ENCODE measurements around the gene LAMA2.

Gene LAMA2

DNA sequence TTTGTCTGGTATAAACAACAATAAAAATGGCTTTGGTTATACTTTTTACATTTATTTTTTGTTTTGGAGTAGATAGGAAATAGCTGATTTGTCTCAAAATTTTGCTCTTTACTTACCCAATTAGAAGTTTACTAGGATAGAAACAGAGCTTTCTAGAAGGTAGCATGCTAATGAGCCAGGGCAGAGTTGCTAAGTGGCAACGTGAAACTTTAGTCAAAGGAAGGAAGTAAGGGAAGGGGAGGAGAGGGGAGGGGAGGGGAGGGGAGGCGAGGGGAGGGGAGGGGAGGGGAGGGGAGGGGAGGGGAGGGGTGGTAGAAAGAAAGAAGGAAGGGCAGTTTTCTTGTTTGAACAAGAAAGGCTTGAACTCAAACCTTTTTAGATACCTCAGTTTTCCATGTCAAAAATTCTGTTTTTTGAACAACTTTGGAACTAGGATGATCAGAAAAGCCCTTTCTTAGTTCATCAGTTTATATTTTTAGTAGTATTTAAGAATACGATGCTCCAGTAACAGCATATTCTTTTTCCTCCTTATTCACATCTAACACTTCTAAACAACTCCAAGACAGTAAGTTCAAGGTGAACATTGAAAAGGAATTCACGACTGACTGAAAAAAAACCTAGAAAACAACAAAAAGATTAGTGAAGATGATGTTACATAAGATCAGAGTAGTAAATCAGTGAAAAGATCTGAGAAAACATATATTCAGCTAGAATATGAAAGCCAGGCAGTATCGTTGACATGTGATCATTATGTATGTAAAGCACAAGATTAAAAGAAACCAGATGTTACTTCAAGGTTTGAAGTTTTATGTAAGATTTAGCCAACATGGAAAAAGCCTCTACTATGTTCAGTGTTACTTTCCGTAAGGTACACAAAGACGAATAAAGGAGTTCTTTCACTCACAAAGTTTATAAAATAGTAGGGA, 563.6 kb downstream of the LAMA2 start:
- H3K4me3 ChIP-seq (ENCODE audit: low read depth in 1 of 2, low read length in 2 of 2), result no peak overlapping the region
- no peaks in the 10 kb centered on the region for H3K9me3 ChIP-seq (ENCODE audit: low read length)
- no peaks in the 10 kb centered on the region for H3K27me3 ChIP-seq (ENCODE audit: control insufficient read depth in 1 of 2, insufficient read depth in 2 of 2, low read length in 2 of 2)
- no peak overlapping the region for H3K27ac ChIP-seq (ENCODE audit: low read depth, low read length)
- no peaks in the 10 kb centered on the region for H3K36me3 ChIP-seq (ENCODE audit: insufficient read depth, low read length)
- H3K9ac ChIP-seq (ENCODE audit: low read length), result no peak overlapping the region
- H3K4me1 ChIP-seq (ENCODE audit: insufficient read depth, low read length), result no peaks in the 10 kb centered on the region

DNA sequence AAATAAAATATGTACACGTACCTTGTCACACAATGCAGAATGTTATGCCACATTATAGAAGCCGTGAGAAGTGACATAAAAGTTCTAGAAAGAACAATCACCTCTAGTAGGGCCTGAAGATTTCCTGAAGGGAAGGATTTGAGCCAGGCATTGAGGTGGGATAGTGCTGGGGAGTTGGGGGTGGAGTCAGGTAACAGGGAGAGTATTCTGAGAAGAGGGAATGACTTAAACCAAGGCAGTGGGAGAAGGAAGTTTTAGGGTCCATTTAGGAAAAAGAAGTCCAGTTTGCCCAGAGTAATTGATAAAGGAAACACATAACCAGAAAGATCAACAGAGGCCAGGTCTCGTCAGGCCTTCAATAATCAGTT, 564.2 kb downstream of the LAMA2 start:
- no peaks in the 10 kb centered on the region for H3K4me1 ChIP-seq (ENCODE audit: insufficient read depth, low read length)
- no peak overlapping the region for H3K9ac ChIP-seq (ENCODE audit: low read length)
- H3K27me3 ChIP-seq (ENCODE audit: control insufficient read depth in 1 of 2, insufficient read depth in 2 of 2, low read length in 2 of 2), result no peaks in the 10 kb centered on the region
- H3K27ac ChIP-seq (ENCODE audit: low read depth, low read length), result no peak overlapping the region
- H3K9me3 ChIP-seq (ENCODE audit: low read length), result no peaks in the 10 kb centered on the region
- H3K4me3 ChIP-seq (ENCODE audit: low read depth in 1 of 2, low read length in 2 of 2), result no peak overlapping the region
- no peaks in the 10 kb centered on the region for H3K36me3 ChIP-seq (ENCODE audit: insufficient read depth, low read length)

DNA sequence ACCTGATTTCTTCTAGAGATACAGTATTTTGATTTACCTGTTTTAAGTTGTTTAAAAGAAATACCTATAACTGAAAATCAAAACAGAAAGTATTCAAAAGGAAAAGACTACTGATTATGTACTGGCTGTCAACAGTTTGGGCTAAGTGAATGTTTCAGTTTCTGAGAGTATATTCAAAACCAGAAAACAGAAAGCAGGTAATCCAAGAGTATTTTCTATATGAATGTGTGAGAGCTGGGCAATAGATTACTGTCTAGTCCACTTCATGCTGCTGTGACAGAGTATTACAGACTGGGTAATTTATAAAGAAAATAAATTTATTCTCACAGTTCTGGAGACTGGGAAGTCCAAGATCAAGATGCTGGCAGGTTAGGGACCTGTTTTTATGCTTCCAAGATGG, 566.0 kb downstream of the LAMA2 start:
- H3K36me3 ChIP-seq (ENCODE audit: insufficient read depth, low read length), result no peaks in the 10 kb centered on the region
- no peaks in the 10 kb centered on the region for H3K27me3 ChIP-seq (ENCODE audit: control insufficient read depth in 1 of 2, insufficient read depth in 2 of 2, low read length in 2 of 2)
- no peak overlapping the region for H3K4me3 ChIP-seq (ENCODE audit: low read depth in 1 of 2, low read length in 2 of 2)
- no peak overlapping the region for H3K9ac ChIP-seq (ENCODE audit: low read length)
- H3K4me1 ChIP-seq (ENCODE audit: insufficient read depth, low read length), result no peaks in the 10 kb centered on the region
- no peaks in the 10 kb centered on the region for H3K9me3 ChIP-seq (ENCODE audit: low read length)
- no peak overlapping the region for H3K27ac ChIP-seq (ENCODE audit: low read depth, low read length)

DNA sequence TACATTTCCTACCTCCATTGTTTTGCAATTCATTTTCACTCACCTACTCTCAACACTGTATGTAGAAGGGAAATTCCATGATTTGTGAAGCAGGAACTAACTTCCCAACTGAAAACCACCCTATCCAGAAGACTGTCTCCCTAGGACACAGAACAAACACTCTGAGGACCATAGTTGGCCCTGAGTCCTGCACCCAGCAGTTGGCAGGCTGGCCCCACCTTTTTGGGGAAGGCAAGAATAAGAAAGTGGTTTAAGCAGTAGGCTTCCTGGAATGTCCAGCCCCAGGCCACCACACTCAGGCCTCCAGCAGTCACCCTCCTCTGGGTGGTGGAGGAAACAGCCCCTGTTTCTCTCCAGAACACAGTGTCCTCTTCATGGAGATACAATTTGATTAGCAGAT, 568.2 kb downstream of the LAMA2 start:
- Histone ChIP-seq H3K4me1 (ENCODE audit: insufficient read depth, low read length) (no peaks in the 10 kb centered on the region), H3K27ac (ENCODE audit: low read depth, low read length) (no peak overlapping the region), H3K9ac (ENCODE audit: low read length) (no peak overlapping the region), H3K4me3 (ENCODE audit: low read depth in 1 of 2, low read length in 2 of 2) (no peak overlapping the region), H3K27me3 (ENCODE audit: control insufficient read depth in 1 of 2, insufficient read depth in 2 of 2, low read length in 2 of 2) (no peaks in the 10 kb centered on the region), H3K36me3 (ENCODE audit: insufficient read depth, low read length) (no peaks in the 10 kb centered on the region), H3K9me3 (ENCODE audit: low read length) (no peaks in the 10 kb centered on the region)

DNA sequence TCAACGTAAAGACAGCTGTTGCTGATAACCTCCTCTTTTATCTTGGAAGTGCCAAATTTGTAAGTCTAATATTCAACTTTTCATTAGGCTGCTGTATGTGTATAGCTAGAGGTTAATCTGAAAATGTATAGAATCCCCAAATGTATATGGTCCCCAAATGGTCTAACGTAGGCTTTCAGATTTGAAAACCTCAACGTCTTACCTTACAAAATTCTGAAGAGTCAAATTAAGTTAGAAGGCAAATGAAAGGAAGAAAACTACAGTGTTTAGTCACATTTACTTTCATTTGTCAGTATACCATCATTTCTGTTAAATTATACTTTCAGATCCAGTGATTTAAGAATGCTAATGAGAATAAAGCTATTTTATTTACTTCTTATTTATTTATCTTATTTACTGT, 570.1 kb downstream of the LAMA2 start:
- Histone ChIP-seq H3K4me3 (ENCODE audit: low read depth in 1 of 2, low read length in 2 of 2) (no peak overlapping the region), H3K9ac (ENCODE audit: low read length) (no peak overlapping the region), H3K4me1 (ENCODE audit: insufficient read depth, low read length) (no peaks in the 10 kb centered on the region), H3K9me3 (ENCODE audit: low read length) (no peaks in the 10 kb centered on the region), H3K36me3 (ENCODE audit: insufficient read depth, low read length) (no peaks in the 10 kb centered on the region), H3K27ac (ENCODE audit: low read depth, low read length) (no peak overlapping the region), H3K27me3 (ENCODE audit: control insufficient read depth in 1 of 2, insufficient read depth in 2 of 2, low read length in 2 of 2) (no peaks in the 10 kb centered on the region)

DNA sequence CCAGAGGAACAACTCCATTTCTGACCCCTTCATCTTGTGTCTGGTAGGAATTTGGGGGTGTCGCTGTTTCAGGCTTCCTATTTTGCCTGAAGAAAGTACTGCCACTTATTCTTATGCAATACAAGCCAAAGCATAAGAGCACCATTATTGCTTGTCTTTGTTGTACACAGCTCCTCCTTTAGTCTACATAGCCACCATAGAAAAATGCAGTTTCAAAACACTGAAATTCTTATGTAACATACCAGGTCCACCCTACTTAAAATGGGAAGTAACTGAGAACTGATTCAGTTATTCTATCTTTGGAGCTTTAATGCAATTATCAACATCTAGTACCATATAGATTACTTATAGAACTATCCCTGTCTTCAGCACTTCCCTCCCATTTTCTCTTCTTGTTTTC, 571.5 kb downstream of the LAMA2 start:
- Histone ChIP-seq H3K4me1 (ENCODE audit: insufficient read depth, low read length) (no peaks in the 10 kb centered on the region), H3K9me3 (ENCODE audit: low read length) (no peaks in the 10 kb centered on the region), H3K36me3 (ENCODE audit: insufficient read depth, low read length) (no peaks in the 10 kb centered on the region), H3K27ac (ENCODE audit: low read depth, low read length) (no peak overlapping the region), H3K9ac (ENCODE audit: low read length) (no peak overlapping the region), H3K27me3 (ENCODE audit: control insufficient read depth in 1 of 2, insufficient read depth in 2 of 2, low read length in 2 of 2) (no peaks in the 10 kb centered on the region), H3K4me3 (ENCODE audit: low read depth in 1 of 2, low read length in 2 of 2) (no peak overlapping the region)

DNA sequence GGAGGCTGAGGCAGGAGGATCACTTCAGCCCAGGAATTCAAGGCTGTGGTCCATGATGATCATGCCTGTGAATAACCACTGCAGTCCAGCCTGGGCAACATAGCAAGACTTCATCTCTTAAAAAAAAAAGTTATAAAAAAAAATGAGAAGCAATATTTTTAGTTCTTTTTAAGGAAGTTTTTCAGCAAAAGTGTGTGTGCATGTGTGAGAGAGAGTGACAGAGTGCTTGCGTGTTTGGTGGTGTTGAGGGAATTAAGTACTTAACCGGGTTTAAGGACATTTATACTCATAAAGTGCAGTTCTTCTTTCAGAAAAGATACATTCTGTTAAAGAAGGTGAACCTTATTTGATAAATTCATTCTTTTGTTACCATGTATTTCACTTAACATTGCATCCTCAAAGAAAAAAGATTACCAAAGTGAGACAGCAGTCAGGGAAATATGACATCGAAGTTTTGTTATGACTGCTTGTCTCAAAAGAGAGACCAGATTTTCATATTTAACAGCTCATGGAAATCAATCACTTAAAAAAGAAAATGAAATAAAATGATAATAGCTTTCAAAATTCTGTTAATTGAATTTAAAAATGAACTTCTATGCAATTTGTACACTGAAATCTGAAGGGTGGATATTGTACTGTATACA, 572.3 kb downstream of the LAMA2 start:
- no peaks in the 10 kb centered on the region for H3K9me3 ChIP-seq (ENCODE audit: low read length)
- H3K27ac ChIP-seq (ENCODE audit: low read depth, low read length), result no peak overlapping the region
- no peak overlapping the region for H3K9ac ChIP-seq (ENCODE audit: low read length)
- no peak overlapping the region for H3K4me3 ChIP-seq (ENCODE audit: low read depth in 1 of 2, low read length in 2 of 2)
- no peaks in the 10 kb centered on the region for H3K36me3 ChIP-seq (ENCODE audit: insufficient read depth, low read length)
- no peaks in the 10 kb centered on the region for H3K27me3 ChIP-seq (ENCODE audit: control insufficient read depth in 1 of 2, insufficient read depth in 2 of 2, low read length in 2 of 2)
- H3K4me1 ChIP-seq (ENCODE audit: insufficient read depth, low read length), result no peaks in the 10 kb centered on the region

DNA sequence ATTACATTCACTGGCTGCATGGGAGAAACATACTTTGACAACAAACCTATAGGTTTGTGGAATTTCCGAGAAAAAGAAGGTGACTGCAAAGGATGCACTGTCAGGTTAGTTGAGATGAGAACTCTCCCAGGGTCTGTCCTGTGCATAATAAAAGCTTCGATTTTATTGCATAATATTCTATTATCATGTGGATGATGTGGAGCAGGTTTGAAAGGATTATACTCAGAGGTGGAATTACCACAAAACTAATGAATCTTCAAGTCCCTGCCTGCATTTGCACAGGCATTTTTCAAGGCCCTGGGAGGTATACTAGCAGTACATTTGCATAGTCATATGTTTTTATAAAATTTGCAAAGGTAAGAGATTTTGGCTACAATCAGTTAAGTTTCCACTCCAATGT, 577.3 kb downstream of the LAMA2 start:
- H3K4me1 ChIP-seq (ENCODE audit: insufficient read depth, low read length), result no peaks in the 10 kb centered on the region
- H3K9me3 ChIP-seq (ENCODE audit: low read length), result no peaks in the 10 kb centered on the region
- no peaks in the 10 kb centered on the region for H3K27me3 ChIP-seq (ENCODE audit: control insufficient read depth in 1 of 2, insufficient read depth in 2 of 2, low read length in 2 of 2)
- no peak overlapping the region for H3K4me3 ChIP-seq (ENCODE audit: low read depth in 1 of 2, low read length in 2 of 2)
- no peak overlapping the region for H3K27ac ChIP-seq (ENCODE audit: low read depth, low read length)
- H3K9ac ChIP-seq (ENCODE audit: low read length), result no peak overlapping the region
- no peaks in the 10 kb centered on the region for H3K36me3 ChIP-seq (ENCODE audit: insufficient read depth, low read length)

DNA sequence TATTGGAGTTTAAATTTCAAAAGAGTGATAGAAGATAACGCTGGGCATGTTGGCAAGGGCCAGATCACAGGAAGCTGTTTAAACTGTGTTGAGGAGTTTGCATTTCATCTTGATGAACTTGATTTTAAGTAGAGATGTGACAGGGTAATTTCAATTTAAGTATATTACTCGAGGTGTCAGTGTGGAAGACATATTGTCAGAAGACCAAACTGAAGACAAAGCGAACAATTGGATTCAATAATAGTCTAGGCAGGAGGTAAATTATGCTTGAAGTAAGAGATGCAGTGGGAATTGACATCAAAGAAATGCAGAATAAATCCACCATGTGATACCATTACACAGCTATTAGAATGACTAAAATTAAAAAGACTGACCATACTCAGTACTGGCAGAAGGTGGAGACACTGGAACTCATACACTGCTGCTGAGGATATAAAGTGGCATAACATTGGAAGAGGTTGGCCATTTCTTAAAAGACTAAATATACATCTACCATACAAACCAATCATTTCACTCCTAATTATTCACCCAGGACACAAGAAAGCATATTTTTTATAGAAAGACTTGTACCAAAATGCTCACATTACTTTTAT, 586.2 kb downstream of the LAMA2 start:
- Histone ChIP-seq H3K27ac (ENCODE audit: low read depth, low read length) (no peak overlapping the region), H3K4me1 (ENCODE audit: insufficient read depth, low read length) (no peaks in the 10 kb centered on the region), H3K9ac (ENCODE audit: low read length) (no peak overlapping the region), H3K9me3 (ENCODE audit: low read length) (no peaks in the 10 kb centered on the region), H3K4me3 (ENCODE audit: low read depth in 1 of 2, low read length in 2 of 2) (no peak overlapping the region), H3K36me3 (ENCODE audit: insufficient read depth, low read length) (no peaks in the 10 kb centered on the region), H3K27me3 (ENCODE audit: control insufficient read depth in 1 of 2, insufficient read depth in 2 of 2, low read length in 2 of 2) (no peaks in the 10 kb centered on the region)

DNA sequence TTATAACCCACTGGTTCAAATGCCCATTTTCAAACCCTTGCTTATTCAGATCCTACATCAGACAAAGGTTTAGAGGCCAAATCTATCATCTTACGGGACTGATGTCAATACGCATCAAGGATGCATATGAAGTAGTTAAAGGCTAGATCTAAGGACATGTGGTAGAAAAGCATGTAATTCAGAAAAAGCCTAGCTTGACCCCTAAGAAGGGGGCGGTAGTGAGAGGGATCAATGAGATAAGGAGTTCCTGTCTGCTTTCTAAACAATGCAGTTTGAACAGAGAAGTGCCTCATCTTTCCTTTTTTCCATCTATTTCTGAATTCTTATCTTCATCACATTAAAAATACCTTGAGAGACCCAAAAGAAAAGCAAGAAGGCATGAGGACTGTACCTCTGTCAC, 589.3 kb downstream of the LAMA2 start:
- no peak overlapping the region for H3K9ac ChIP-seq (ENCODE audit: low read length)

DNA sequence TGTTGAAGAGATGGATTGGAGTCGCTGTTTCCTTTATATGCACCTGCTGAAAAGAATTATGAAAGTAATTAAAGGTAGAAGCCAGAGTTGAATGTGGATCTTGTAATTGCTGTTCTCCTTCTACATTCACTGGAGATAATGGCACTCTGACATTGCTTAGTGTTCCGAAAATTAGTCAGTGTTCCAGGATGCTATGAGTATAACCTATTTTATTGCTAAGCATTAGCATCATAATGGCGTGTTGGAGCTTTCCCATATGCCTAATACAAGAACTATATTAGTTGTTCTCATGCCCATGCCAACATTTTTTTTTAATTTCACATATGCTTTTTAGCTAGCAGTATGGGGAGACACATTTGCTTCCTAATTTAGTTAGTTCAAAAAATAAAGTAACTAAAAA, 590.6 kb downstream of the LAMA2 start:
- H3K36me3 ChIP-seq (ENCODE audit: insufficient read depth, low read length), result no peaks in the 10 kb centered on the region
- H3K4me3 ChIP-seq (ENCODE audit: low read depth in 1 of 2, low read length in 2 of 2), result no peak overlapping the region
- no peak overlapping the region for H3K9ac ChIP-seq (ENCODE audit: low read length)
- H3K27ac ChIP-seq (ENCODE audit: low read depth, low read length), result no peak overlapping the region
- no peaks in the 10 kb centered on the region for H3K27me3 ChIP-seq (ENCODE audit: control insufficient read depth in 1 of 2, insufficient read depth in 2 of 2, low read length in 2 of 2)
- no peaks in the 10 kb centered on the region for H3K9me3 ChIP-seq (ENCODE audit: low read length)
- no peaks in the 10 kb centered on the region for H3K4me1 ChIP-seq (ENCODE audit: insufficient read depth, low read length)

More for the DNA sequence above, 589.3 kb downstream of the LAMA2 start:
- no peaks in the 10 kb centered on the region for H3K9me3 ChIP-seq (ENCODE audit: low read length)
- no peaks in the 10 kb centered on the region for H3K27me3 ChIP-seq (ENCODE audit: control insufficient read depth in 1 of 2, insufficient read depth in 2 of 2, low read length in 2 of 2)
- no peaks in the 10 kb centered on the region for H3K36me3 ChIP-seq (ENCODE audit: insufficient read depth, low read length)
- H3K27ac ChIP-seq (ENCODE audit: low read depth, low read length), result no peak overlapping the region
- H3K4me3 ChIP-seq (ENCODE audit: low read depth in 1 of 2, low read length in 2 of 2), result no peak overlapping the region
- no peaks in the 10 kb centered on the region for H3K4me1 ChIP-seq (ENCODE audit: insufficient read depth, low read length)

Data from muscle layer of colon (tissue), 2 donors.